ENCODE measurements around the gene FASLG.
"Not testable (repeated sequence)": the region's sequence is repeated elsewhere in the genome, so short reads cannot be mapped to it uniquely, and the experiment has no call there.

The FASLG gene, protein sequence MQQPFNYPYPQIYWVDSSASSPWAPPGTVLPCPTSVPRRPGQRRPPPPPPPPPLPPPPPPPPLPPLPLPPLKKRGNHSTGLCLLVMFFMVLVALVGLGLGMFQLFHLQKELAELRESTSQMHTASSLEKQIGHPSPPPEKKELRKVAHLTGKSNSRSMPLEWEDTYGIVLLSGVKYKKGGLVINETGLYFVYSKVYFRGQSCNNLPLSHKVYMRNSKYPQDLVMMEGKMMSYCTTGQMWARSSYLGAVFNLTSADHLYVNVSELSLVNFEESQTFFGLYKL

DNA sequence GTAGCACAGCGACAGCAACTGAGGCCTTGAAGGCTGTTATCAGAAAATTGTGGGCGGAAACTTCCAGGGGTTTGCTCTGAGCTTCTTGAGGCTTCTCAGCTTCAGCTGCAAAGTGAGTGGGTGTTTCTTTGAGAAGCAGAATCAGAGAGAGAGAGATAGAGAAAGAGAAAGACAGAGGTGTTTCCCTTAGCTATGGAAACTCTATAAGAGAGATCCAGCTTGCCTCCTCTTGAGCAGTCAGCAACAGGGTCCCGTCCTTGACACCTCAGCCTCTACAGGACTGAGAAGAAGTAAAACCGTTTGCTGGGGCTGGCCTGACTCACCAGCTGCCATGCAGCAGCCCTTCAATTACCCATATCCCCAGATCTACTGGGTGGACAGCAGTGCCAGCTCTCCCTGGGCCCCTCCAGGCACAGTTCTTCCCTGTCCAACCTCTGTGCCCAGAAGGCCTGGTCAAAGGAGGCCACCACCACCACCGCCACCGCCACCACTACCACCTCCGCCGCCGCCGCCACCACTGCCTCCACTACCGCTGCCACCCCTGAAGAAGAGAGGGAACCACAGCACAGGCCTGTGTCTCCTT, at the start of gene FASLG:
TSS of gene FASLG (plus strand) at position 233 of the 583 bp plus-strand sequence. CDS start at position 332, 99 bp downstream.
- peak; percentile 43 for DNase-seq (ENCODE audit: low read depth)

DNA sequence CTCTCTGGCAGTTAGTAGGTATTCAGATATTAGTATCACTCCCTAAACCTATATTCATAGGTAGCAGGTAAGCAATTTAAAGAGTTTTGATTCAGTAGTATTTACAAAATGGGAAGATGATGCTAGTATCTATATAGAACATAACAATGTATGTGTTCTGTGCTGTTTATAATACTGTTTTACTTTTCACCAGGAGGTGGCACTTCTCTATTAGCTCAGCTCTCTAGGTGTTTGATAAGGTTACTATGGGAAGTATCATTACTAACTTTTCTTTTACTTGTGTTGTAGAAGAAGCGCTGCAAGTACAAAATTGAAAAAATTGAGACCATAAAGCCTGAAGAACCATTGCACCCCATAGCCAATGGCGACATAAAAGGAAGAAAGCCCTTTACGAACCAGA, 49.4 kb upstream of the FASLG start:
- DNase-seq (ENCODE audit: low read depth): no peak

DNA sequence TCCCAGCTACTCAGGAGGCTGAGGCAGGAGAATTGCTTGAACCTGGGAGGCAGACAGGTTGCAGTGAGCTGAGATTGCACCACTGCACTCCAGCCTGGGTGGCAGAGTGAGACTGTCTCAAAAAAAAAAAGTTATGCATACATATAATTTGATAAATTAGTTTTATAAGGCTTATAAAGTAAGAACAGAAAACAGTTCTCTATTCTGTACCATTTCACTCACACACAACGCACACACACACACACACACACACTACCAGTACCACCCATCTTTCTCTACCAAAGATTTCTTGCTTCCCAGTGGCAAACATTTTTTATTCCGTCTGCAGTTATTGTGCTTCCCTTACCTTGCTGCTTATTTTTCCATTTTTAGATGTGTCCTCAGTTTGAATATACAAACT, 46.4 kb upstream of the FASLG start:
- no peak for DNase-seq (ENCODE audit: low read depth)

DNA sequence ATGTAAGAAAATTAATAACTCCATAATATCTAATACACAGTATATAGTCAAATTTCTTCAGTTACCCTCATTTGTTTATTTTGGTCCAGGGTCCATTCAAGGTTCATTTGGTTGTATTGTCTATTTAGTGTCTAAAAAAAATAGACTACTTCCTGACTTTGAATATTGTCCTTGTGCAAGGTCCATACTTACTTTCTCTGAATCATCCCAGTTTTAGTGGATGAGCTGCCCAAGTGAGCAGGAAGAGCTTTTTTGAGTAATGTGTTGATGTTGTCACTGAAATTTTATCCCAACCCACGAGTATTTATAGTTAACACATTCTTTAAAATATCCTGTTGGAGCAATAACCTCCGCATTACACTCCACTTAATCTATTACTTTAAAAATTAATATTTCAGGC, 45.6 kb upstream of the FASLG start:
- DNase-seq (ENCODE audit: low read depth): no peak

- DNase-seq (ENCODE audit: low read depth): no peak
Measured at GRCh38 chr1:172616195-172616594, 42.7 kb upstream of the FASLG start.

- no peak for DNase-seq (ENCODE audit: low read depth)
Measured at GRCh38 chr1:172616636-172617035, 42.3 kb upstream of the FASLG start.

GRCh38 chr1:172620603-172621002, 38.3 kb upstream of the FASLG start:
- not testable (repeated sequence) for DNase-seq (ENCODE audit: low read depth)

GRCh38 chr1:172622541-172622940, 36.4 kb upstream of the FASLG start:
- no peak for DNase-seq (ENCODE audit: low read depth)

- no peak for DNase-seq (ENCODE audit: low read depth)
Measured at GRCh38 chr1:172623748-172624147, 35.2 kb upstream of the FASLG start.

DNA sequence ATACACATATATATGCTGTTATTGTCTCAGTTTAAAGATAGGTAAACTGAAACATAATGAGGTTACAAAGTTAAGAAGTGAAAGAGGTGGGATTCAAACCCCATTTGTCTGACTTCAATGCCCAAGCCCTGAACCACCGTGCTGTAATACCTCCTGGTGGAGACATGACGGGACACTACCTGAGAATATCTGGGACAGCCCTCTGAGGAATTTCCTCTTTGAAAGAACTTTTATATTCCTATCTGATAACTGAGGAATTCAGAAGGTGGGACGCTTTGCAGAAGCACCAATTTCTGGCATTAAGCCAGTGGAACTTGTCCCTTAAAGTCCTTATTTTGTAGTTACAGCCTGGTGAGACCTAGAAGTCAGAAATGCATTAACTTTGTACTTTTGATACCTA, 32.1 kb upstream of the FASLG start:
- DNase-seq (ENCODE audit: low read depth): no peak

DNA sequence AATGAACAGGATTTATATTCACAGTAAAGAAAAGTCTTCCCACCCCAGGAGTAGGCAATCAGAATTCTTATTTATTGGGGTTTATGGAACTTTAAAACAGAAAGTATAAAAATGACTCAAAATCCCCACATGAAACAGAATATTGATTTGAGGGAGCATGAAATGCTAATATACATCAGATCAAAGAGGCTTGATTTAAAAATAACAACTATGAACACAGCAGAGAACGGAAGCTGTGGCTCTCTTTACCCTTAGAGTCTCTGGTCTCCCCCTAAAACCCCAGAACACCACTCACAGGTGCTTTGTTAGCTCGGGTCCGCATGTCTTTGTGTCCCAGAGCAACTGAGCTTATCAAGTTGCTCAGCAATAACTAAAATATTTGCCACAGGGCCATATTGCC, 31.2 kb upstream of the FASLG start:
- no peak for DNase-seq (ENCODE audit: low read depth)

DNA sequence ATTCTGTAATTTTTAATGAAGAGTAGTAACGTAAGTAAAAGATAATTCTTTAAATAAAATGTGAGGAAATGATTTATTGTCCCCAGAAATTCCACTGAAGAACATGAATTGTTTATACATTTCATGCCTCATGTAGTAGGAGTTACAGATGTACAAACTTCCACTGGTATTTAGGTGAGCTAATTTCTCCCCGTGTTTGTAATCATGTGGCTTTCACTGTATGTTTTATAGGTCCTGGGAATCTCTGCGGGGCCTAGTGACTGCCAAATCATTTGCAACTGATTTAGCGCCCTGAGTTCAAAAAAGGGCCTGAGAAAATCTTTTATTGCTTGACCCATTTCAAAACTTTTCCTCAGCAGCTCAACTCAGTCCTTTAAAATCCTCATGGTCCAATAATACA, 30.5 kb upstream of the FASLG start:
- no peak for DNase-seq (ENCODE audit: low read depth)

GRCh38 chr1:172629170-172629569, 29.7 kb upstream of the FASLG start:
- no peak for DNase-seq (ENCODE audit: low read depth)

GRCh38 chr1:172629638-172630037, 29.3 kb upstream of the FASLG start:
- DNase-seq (ENCODE audit: low read depth): no peak

DNA sequence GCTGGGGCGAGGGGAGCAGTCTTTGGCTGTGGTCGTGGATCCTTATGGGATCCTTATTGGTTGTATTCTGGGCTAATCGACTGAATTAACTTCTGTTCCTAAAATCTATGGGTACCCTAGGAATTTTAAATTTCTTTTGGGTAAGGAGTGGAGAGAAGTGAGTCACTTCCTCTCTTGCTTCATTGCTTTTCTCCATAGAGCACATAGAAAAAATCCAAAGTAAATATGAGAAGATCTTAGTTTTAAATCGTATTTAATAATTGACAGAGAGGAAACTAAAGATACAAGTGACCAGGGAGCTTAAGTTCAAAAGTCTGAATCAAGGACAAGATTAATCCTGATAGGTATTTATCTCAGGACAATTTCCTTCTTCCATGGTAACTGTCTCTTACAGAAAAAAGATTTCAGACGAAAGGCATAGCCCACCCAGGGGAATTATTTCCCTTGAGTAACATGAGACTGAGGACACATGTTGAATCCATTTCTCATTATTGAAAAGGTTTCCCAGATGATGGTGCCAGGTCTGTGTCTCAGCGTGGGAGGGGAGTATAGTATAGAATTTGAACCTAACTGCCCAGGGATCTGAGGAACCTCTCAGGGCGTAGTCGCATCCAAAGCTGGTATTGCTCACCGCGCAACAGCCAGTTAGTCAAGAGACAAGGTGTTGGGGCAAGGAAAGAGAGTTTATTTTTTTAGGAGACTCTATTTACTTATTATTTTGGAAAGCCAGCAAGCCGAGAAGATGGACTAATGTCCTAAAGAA, 28.7 kb upstream of the FASLG start:
- DNase-seq (ENCODE audit: low read depth): no peak

DNA sequence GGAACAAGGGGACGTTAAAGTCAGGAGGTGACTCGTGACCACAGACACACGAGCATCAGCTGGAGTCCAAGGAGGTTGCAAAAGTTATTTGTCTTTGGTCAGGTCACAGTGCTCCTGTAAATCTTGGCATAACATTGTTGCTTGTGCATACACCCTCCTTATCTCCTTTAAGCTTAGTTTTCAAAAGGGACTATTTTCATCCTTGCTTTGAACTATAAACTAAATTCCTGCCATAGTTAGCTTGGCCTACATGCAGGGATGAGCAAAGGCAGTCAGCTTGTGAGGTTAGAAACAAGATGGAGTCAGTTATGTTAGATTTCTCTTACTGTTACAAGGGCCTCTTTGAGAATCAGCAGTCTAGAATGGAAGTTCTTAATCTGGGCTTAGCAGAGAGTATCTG, 28.0 kb upstream of the FASLG start:
- no peak for DNase-seq (ENCODE audit: low read depth)

DNA sequence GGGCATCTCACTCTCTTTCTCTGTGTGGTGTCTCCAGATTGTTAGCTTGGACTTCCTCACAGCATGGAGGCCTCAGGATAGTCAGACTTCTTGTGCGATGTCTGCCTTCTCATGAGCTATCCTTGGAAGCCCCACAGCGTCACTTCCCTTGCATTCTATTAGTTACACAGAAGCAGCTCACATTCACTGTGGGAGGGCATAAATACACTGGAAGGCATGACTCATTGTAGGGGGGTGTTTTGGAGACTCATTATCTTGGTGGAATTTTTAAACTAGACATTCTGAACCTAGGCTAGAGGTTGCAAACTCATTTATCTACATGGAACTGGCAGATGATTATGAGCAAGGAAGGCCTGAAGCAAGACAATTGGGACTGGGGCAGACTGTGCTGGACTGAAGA, 21.4 kb upstream of the FASLG start:
- no peak for DNase-seq (ENCODE audit: low read depth)

DNA sequence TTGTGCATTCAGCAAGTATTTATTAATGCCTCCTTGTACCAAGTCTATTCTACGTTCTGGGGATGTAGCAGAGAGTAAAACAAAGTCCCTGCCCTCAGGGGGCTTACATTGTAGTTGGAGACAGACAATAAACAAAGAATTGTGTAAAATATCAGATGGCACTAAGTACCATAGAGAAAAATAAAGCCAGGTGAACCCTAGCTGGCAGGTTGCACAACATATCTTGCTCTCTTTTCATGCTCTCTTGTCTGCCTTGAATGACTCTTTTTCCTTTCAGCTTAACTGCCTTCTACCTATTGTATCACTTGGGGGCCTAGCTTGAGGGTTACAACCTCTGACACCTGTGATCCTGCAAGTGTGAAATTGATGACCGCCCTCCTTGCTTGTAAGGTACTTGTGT, 20.7 kb upstream of the FASLG start:
- DNase-seq (ENCODE audit: low read depth): no peak

DNA sequence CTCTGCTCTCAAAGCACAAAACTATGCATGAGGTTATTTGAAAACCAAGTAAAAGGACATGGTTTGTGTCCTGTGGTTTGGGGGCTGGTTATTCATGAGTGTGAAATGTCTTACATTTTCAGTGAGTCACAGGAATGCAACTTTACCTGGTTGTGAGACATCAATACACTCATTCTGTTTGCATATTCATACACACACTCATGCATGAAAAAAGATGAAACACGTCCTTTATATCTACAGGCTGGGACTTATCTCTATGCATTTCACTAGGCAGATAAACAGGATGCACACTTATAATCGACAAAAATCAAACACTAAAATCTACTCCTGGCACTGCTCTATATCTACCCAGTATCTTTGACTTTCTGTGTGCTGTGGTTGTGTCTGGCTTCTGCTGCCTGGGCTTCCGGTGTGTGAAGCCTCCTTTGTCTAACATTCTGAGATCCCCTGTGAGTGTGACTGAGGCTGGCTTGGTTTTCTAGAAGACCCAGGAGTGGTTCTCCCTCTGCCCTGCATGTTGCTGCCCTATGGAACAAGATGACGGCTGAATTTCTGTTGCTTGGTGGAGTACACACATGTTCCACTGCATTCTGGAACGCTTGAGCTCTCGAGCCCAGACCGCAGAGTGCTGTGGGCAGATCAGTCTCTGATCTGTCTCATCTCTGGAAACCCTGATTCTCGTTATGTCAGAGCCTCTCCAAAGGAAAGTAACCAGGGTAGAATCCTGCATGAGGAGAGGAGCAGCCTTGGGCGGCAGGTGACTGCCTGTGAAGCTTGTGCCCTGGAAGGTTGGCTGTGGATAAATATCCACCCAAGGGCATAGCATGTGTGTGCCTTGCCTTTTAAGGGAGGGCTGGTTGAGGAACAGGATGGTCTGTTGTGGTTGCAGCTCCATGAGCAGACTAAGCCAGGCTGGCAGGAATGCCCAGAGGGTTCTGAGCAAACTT, 19.7 kb upstream of the FASLG start:
- DNase-seq (ENCODE audit: low read depth): peak; percentile 68

DNA sequence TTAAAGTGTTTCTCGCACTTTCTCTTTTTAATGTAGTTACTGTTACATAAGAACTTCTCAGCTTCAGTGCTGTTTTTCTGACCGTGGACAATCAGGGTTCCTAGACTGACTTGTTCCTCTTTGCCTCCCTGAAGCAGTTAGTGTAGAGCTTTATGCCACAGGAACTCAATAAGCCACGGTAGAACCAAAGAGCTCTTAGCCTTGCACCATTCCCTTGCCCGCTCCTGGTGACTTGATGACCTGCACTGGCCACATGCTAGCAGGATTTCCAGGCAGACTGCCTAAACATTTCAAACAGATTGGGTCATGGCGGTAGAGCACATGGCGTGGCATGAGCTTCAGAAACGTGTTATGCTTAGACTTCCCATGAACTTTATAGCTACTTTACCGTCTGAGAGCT, 18.8 kb upstream of the FASLG start:
- DNase-seq (ENCODE audit: low read depth): no peak

- DNase-seq (ENCODE audit: low read depth): no peak
Measured at GRCh38 chr1:172641492-172641891, 17.4 kb upstream of the FASLG start.

DNA sequence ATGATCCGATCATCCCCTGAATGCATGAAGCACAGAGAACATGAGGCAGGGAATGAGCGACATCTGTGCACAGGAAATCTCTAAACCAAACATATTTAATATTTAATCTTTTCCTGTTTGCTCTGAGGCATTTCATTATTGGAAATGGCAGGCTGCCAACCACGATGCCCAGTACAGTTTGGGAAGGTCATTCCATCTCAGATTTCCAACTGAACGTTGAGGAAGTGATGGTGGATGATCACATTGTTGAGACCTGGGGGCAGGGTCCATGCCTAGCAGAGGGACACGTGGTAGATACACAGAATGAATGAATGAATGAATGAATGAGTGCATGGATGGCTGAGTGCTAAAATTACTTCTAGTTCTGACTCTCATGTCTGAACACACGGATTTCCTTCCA, 15.9 kb upstream of the FASLG start:
- DNase-seq (ENCODE audit: low read depth): no peak

Measured in activated T-helper 9 cell treated with anti-CD3 and anti-CD28 coated beads, Interleukin-2, amount 50 U/mL, for 16 hours (primary cell).